AG04449 (cell line): ENCODE results near the gene FCN3.
"Not testable (repeated sequence)": the region's sequence is repeated elsewhere in the genome, so short reads cannot be mapped to it uniquely, and the experiment has no call there.

ENCODE experiments used
- CTCF ChIA-PET: fragments of 350-600 bp; formaldehyde crosslinking; extraction: SDS; loops from one replicate; lab custom pipeline; 2021; ENCODE audit warnings: antibody characterized with exemption; lab: Yijun Ruan, JAX
- POLR2A ChIA-PET: fragments of 400-600, 350-600 bp; formaldehyde crosslinking; extraction: SDS; loops from one replicate; lab custom pipeline; 2020; ENCODE audit warnings: antibody characterized with exemption, inconsistent platforms; lab: Yijun Ruan, JAX
- DNase-seq: peaks from one replicate; pipeline ENCODE4 v3.0.0-alpha.2; 2010; ENCODE audit warnings: low read depth, low spot score
- H3K4me3 ChIP-seq: 2 replicates; pipeline ENCODE4 v1.5.1; 2011; ENCODE audit warnings: low read depth, mild to moderate bottlenecking, control low read depth, low read length
- CTCF ChIP-seq: IDR thresholded peaks from one replicate; pipeline ENCODE4 v1.5.1; 2011; ENCODE audit warnings: mild to moderate bottlenecking, moderate library complexity, low read length, control low read depth, inconsistent platforms; ENCODE audit not compliant: insufficient read depth; ENCODE audit errors: missing control alignments

FCN3 gene

GRCh38 chr1:27414091-27414490, 39.5 kb upstream of the FCN3 start:
- H3K4me3 ChIP-seq, result no peak overlapping the region
- CTCF ChIA-PET, result interaction anchor here (0.7 to 11.6 kb wide), 8 partner anchors 12 to 248 kb away, joined by 3 to 143 read pairs (median 8); partner anchors contain the start of gene AHDC1
- no peak for TF ChIP-seq CTCF
- POLR2A ChIA-PET, result interaction anchor here (0.6 kb wide), 1 partner anchor 117 kb away, joined by 3 read pairs; no protein-coding TSS in a partner anchor
- DNase-seq, result no peak

DNA sequence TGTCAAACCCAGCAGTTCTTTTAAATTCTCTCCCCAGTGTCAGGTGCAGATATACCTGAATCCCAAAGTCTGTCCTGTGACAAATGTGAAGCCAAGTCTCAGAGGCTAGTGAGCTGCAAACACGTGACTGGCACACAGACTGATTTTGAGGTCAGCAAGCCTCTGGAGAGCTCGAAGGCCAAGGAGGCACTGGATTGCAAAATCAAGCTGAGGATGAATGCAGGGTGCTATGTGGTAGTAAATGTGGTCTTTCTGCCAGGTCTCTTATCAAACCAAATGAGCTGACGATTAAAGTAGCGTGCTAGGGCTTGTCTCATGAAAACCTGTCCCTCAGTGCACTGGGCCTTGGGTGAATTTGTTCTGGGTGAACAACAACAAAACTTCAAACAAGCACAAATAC, 38.4 kb upstream of the FCN3 start:
- ChIA-PET POLR2A (no interaction called here), CTCF (interaction anchor here (0.9 to 11.6 kb wide), 9 partner anchors 8 to 256 kb away, joined by 3 to 143 read pairs (median 4); partner anchors contain the start of gene AHDC1)
- H3K4me3 ChIP-seq, result no peak overlapping the region
- no peak for DNase-seq
- TF ChIP-seq CTCF, result no peak

- DNase-seq, result no peak
- TF ChIP-seq CTCF, result no peak
- H3K4me3 ChIP-seq, result no peak overlapping the region
- POLR2A ChIA-PET, result no interaction called here
- CTCF ChIA-PET, result interaction anchor here (0.9 to 11.6 kb wide), 9 partner anchors 9 to 257 kb away, joined by 3 to 143 read pairs (median 4); partner anchors contain the start of gene AHDC1
These were observed 37.9 kb upstream of the FCN3 start for GRCh38 chr1:27412502-27412901.

DNA sequence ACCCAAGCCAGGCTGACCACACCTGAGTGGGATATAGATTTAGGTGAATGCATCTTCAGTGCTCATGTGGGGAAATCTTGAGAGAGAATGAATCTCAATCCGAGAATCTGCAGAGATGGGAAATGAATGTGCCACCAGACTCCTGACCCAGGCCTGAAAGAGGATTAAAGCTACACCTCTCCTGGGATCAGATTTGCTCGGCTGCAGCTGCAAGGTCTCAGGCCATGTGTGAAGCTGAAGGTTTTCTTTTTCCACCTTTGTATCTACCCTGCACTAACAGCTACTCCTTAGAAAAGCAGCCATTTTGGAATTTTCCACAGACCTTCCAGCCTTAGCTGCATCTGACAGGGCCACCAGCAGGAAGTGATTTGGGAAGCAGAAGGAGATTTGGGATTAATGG, 36.1 kb upstream of the FCN3 start:
- TF ChIP-seq CTCF, result no peak
- no peak for DNase-seq
- ChIA-PET POLR2A (no interaction called here), CTCF (interaction anchor here (0.8 to 11.6 kb wide), 9 partner anchors 11 to 196 kb away, joined by 3 to 143 read pairs (median 5); partner anchors contain the start of genes AHDC1 and GPR3)
- H3K4me3 ChIP-seq, result no peak overlapping the region

DNA sequence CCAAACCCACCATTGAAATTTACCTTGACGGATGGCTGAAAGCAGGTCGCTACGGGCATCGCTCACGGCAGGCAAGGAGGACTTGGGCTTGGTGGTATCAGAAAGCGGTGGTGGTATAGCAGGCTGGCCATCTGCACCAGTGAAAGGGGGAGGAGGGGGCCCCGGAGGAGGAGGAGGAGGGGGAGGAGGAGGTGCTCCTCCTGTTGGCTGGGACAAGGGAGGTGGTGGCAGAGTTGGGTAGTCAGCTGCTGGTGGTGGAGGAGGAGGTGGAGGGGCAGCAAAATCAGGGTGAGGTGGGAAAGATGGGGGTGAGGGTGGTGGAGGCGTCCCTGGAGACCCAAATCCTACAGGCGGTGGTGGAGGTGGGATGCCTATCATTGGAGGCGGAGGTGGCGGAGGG, 35.0 kb upstream of the FCN3 start:
- H3K4me3 ChIP-seq, result no peak overlapping the region
- ChIA-PET CTCF (interaction anchor here (1.1 to 11.6 kb wide), 5 partner anchors 14 to 199 kb away, joined by 3 to 143 read pairs (median 5); partner anchors contain the start of gene AHDC1), POLR2A (no interaction called here)
- TF ChIP-seq CTCF, result no peak
- no peak for DNase-seq

- POLR2A ChIA-PET, result no interaction called here
- TF ChIP-seq CTCF, result no peak
- H3K4me3 ChIP-seq, result no peak overlapping the region
- CTCF ChIA-PET, result interaction anchor here (2.3 to 15.7 kb wide), 4 partner anchors 8 to 198 kb away, joined by 8 to 671 read pairs (median 26); no protein-coding TSS in a partner anchor
- no peak for DNase-seq
These were observed 33.5 kb upstream of the FCN3 start for GRCh38 chr1:27408151-27408550.

DNA sequence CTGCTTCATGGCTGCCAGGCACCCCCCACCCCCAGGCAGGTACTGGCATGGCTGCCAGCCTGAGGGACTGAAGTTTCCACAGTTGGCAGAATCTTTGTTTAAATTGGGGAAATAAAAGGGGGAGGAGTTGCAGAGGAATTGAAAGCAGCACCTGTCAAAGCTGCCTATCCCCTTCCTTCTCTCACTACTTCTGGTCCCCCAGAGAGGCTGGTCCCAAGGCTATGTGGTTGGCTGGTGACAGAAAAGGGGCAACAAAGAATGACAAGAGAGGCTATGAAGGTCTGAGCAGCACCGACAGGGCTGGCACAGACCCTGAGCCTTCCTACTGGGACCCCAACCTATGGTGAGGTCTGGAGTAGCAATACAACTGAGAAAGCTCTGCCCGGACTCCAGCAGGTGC, 32.2 kb upstream of the FCN3 start:
- DNase-seq, H3K4me3 ChIP-seq, POLR2A ChIA-PET: not testable (repeated sequence)
- CTCF ChIA-PET, result interaction anchor here (1.8 to 15.7 kb wide), 6 partner anchors 9 to 200 kb away, joined by 6 to 671 read pairs (median 22); no protein-coding TSS in a partner anchor
